H1 (cell line): ENCODE data around the gene SLC22A13. TPM values are rescaled to one million over a fixed set of nuclear protein-coding genes. Genes with fewer than 3 reads are reported as not detected.

Experiments
- CBX5 ChIP-seq: fragments of 300-800, 300-1000 bp; sonication (generic); IDR thresholded peaks from 2 replicates; pipeline ENCODE4 v1.7.1; 2016; ENCODE audit warnings: antibody characterized with exemption, low read length, low read depth
- CEBPB ChIP-seq: IDR thresholded peaks from 2 replicates; pipeline ENCODE4 v1.6.1; 2012; ENCODE audit warnings: low read depth, low read length
- JUND ChIP-seq: IDR thresholded peaks from 2 replicates; pipeline ENCODE4 v1.6.1; 2011; ENCODE audit warnings: mild to moderate bottlenecking, improper control_type of control experiment, low read length
- KDM1A ChIP-seq: fragments of 200-600, 300-600 bp; sonication (generic); IDR thresholded peaks from 2 replicates; pipeline ENCODE4 v1.7.1; 2016; ENCODE audit warnings: mild to moderate bottlenecking, low read length, borderline replicate concordance
- MAFK ChIP-seq: IDR thresholded peaks from 2 replicates; pipeline ENCODE4 v1.6.1; 2012; ENCODE audit warnings: low read depth, mild to moderate bottlenecking, improper control_type of control experiment, low read length
- SIX5 ChIP-seq: IDR thresholded peaks from 2 replicates; pipeline ENCODE4 v1.6.1; 2011; ENCODE audit warnings: mild to moderate bottlenecking, low read depth, low read length
- SP4 ChIP-seq: IDR thresholded peaks from 2 replicates; pipeline ENCODE4 v1.6.1; 2012; ENCODE audit warnings: low read length, inconsistent platforms
- polyA plus RNA-seq, 7 experiments: library from polyadenylated mRNA; depleted of rRNA in 3 of 7; stranded (reverse) in 5 of 7; unstranded in 2 of 7; fragments of >200 nt in 5 of 7; fragments of 200-250 nt in 2 of 7; gene quantifications; 1 replicate in 5 of 7; 2 replicates in 1 of 7; 4 replicates in 1 of 7; pipeline versions ENCODE4 v1.2.1 to v1.2.3, GENCODE V29; 2011 to 2013; ENCODE audit warnings: missing spikeins in 2 of 7, mixed read lengths in 2 of 7
- total RNA-seq: library from RNA; stranded (reverse); fragmentation: NEBNext Ultra II Directional; extraction: Animal tissue kit (Norgen Biotek cat#: 25700); gene quantifications from 2 replicates; pipeline ENCODE4 v1.2.1, GENCODE V29; 2021

Gene SLC22A13
- total and polyA plus RNA-seq, 2 of the 8 experiments (the other 6 are each of a cell fraction or from before 2014, with no cell fraction given) = 0.05 to 0.41 TPM

- no peak for TF ChIP-seq MAFK
- TF ChIP-seq SIX5 = no peak
- no peak for TF ChIP-seq SP4
- no peak for TF ChIP-seq JUND
- TF ChIP-seq CBX5 = no peak
- TF ChIP-seq CEBPB = no peak
- TF ChIP-seq KDM1A = no peak
Measured at GRCh38 chr3:38278841-38279240, 13.2 kb downstream of the SLC22A13 start (continued).
